GM12878 (cell line): ENCODE measurements around the gene ADA. TPM values are rescaled to one million over a fixed set of nuclear protein-coding genes. Genes with fewer than 3 reads are reported as not detected.

Experiments used
- ATAC-seq: fragments of 200-7000 bp; cut with Tn5 transposase; 3 replicates; pipeline ENCODE4 v1.9.1; 2020; ENCODE audit warnings: mild to moderate bottlenecking, moderate library complexity
- BruUV-seq: library from RNA; stranded (reverse); fragments of 400-500 nt; replicated peaks from 2 replicates; lab custom pipeline; 2021; lab: Mats Ljungman, UMichigan
- CTCF ChIA-PET: fragments of 300-600 bp; sonication (Branson Sonifier 250); formaldehyde crosslinking; extraction: SDS; loops from one replicate; lab custom pipeline; 2021; ENCODE audit warnings: inconsistent platforms; lab: Yijun Ruan, JAX
- POLR2A ChIA-PET: fragments of 350-600 bp; formaldehyde crosslinking; extraction: SDS; loops from one replicate; lab custom pipeline; 2021; ENCODE audit warnings: inconsistent platforms; lab: Charles Lee
- RAD21 ChIA-PET: fragments of 300-600 bp; sonication (Branson Sonifier 250); formaldehyde crosslinking; loops from one replicate; lab custom pipeline; 2023; ENCODE audit warnings: antibody characterized with exemption; ENCODE audit not compliant: unreplicated experiment; lab: Charles Lee
- SMC1A ChIA-PET: fragments of 300-600 bp; sonication (Branson Sonifier 250); formaldehyde crosslinking; loops from one replicate; lab custom pipeline; 2023; ENCODE audit not compliant: unreplicated experiment, uncharacterized antibody; lab: Charles Lee
- DNase-seq: peaks from one replicate; pipeline ENCODE4 v3.0.0-alpha.2; 2011; ENCODE audit warnings: low read depth, low spot score
- FAIRE-seq: peaks from 3 replicates; lab custom pipeline; 2011; peaks lifted over from hg19 to GRCh38; lab: Jason Lieb, UNC
- H2AFZ ChIP-seq: 2 replicates; pipeline ENCODE4 v1.6.0; 2011; ENCODE audit warnings: low read depth, low read length, control low read depth; ENCODE audit not compliant: control insufficient read depth
- H3K27ac ChIP-seq: 2 replicates; pipeline ENCODE4 v1.5.1; 2011; ENCODE audit warnings: control low read depth; ENCODE audit not compliant: control insufficient read depth, insufficient read depth
- H3K27me3 ChIP-seq, 2 experiments: replicated peaks in 1 of 2; 2 replicates each; pipeline versions ENCODE4 v1.6.0 to v1.6.1; 2011; ENCODE audit warnings: low read length in 1 of 2; ENCODE audit not compliant: control insufficient read depth in 2 of 2, insufficient read depth in 2 of 2
- H3K36me3 ChIP-seq, 2 experiments: 2 replicates each; pipeline ENCODE4 v1.5.1; 2011; ENCODE audit warnings: low read length in 1 of 2; ENCODE audit not compliant: control insufficient read depth in 2 of 2, insufficient read depth in 2 of 2
- H3K4me1 ChIP-seq: 2 replicates; pipeline ENCODE4 v1.6.1; 2011; ENCODE audit warnings: mild to moderate bottlenecking, low read length, moderate library complexity, mixed read lengths; ENCODE audit not compliant: control insufficient read depth, insufficient read depth
- H3K4me2 ChIP-seq: 2 replicates; pipeline ENCODE4 v1.6.0; 2011; ENCODE audit warnings: control low read depth; ENCODE audit not compliant: control insufficient read depth, insufficient read depth
- H3K4me3 ChIP-seq: fragments of 200-600 bp; sonication (generic); 2 replicates; pipeline ENCODE4 v1.5.1; 2016
- H3K79me2 ChIP-seq: 2 replicates; pipeline ENCODE4 v1.6.0; 2011; ENCODE audit warnings: low read length; ENCODE audit not compliant: control insufficient read depth, insufficient read depth
- H3K9ac ChIP-seq: 2 replicates; pipeline ENCODE4 v1.8.0; 2011; ENCODE audit warnings: low read length, control low read depth, mixed read lengths; ENCODE audit not compliant: control insufficient read depth, insufficient read depth
- H3K9me3 ChIP-seq: replicated peaks from 3 replicates; pipeline ENCODE4 v1.5.1; 2011; ENCODE audit warnings: mild to moderate bottlenecking, low read length; ENCODE audit not compliant: control insufficient read depth, insufficient read depth
- H4K20me1 ChIP-seq: 2 replicates; pipeline ENCODE4 v1.6.0; 2011; ENCODE audit not compliant: control insufficient read depth, insufficient read depth
- CHD1 ChIP-seq: IDR thresholded peaks from 2 replicates; pipeline ENCODE4 v1.6.1; 2012; ENCODE audit warnings: low read depth, low read length, improper control_type of control experiment
- CREB1 ChIP-seq: IDR thresholded peaks from 2 replicates; pipeline ENCODE4 v1.6.1; 2012; ENCODE audit warnings: low read depth, mild to moderate bottlenecking, inconsistent platforms
- JUND ChIP-seq: IDR thresholded peaks from 2 replicates; pipeline ENCODE4 v1.6.1; 2012; ENCODE audit warnings: low read depth, mild to moderate bottlenecking, low read length, improper control_type of control experiment, moderate library complexity
- YBX1 ChIP-seq: fragments of 450-650 bp; IDR thresholded peaks from 2 replicates; pipeline ENCODE4 v1.6.1; 2016; ENCODE audit warnings: antibody characterized with exemption
- WGBS: methylation state at CpG from one replicate; pipeline ENCODE4 v1.1.6; 2016; ENCODE audit warnings: low lambda C conversion rate; ENCODE audit not compliant: insufficient replicate concordance, insufficient coverage; ENCODE audit errors: missing lambda C conversion rate; 5-methylcytosine and 5-hydroxymethylcytosine counted together
- in situ Hi-C: fragments of 300-500 bp; cut with MboI; formaldehyde crosslinking; loops from 9 replicates; pipeline ENCODE4 v1.14.3; 2018; ENCODE audit warnings: mixed read lengths
- intact Hi-C: fragments of 100-400 bp; cut with micrococcal nuclease; formaldehyde crosslinking; loops from one replicate; pipeline ENCODE4 v1.14.2; 2022; ENCODE audit not compliant: unreplicated experiment
- polyA plus RNA-seq, 11 experiments: library from polyadenylated mRNA; depleted of rRNA in 4 of 11; unstranded in 6 of 11; stranded (reverse) in 5 of 11; fragments of >200 nt; fragmentation: Nextera tagmentation in 4 of 11; fragmentation: Illumina TruSeq in 1 of 11; extraction: Ambion mirVana in 4 of 11; extraction: Trizol in 1 of 11; gene quantifications; 1 replicate in 1 of 11; 2 replicates in 10 of 11; pipeline versions ENCODE4 v1.2.1 to v1.2.3, GENCODE V29; 2011 to 2016; ENCODE audit warnings: inconsistent platforms in 2 of 11, missing spikeins in 2 of 11, low read depth in 1 of 11
- total RNA-seq, 4 experiments: library from RNA; depleted of rRNA in 3 of 4; stranded (reverse); fragments of >200 nt in 3 of 4; fragmentation: Illumina TruSeq in 1 of 4; extraction: Trizol in 1 of 4; gene quantifications; 2 replicates each; pipeline versions ENCODE4 v1.2.1 to v1.2.3, GENCODE V29; 2013 to 2021
- TF ChIP-seq, protein P1 (sequence below): fragments of 450-650 bp; IDR thresholded peaks from 2 replicates; pipeline ENCODE4 v1.6.1; 2017; ENCODE audit warnings: mild to moderate bottlenecking, moderate library complexity

Gene ADA
- total and polyA plus RNA-seq, 10 of the 15 experiments (the other 5 are each of a cell fraction or from before 2014, with no cell fraction given) = 40.9 to 217 (median 90.8) TPM

GRCh38 chr20:44613575-44613974 is 37.9 kb downstream of the ADA start:
- peaks cover 30% of the 10 kb centered on the region for H3K4me1 ChIP-seq
- ChIA-PET SMC1A (no interaction called here), CTCF (interaction anchor here (1.8 kb wide), 1 partner anchor 70 kb away, joined by 8 read pairs; no protein-coding TSS in a partner anchor), RAD21 (interaction anchor here (1.0 kb wide), 1 partner anchor 37 kb away, joined by 4 read pairs; no protein-coding TSS in a partner anchor), POLR2A (no interaction called here)
- intact Hi-C loops (loop anchor here (5.0 kb wide), 1 partner anchor 136 kb away; the partner anchor contains the start of gene TTPAL), in situ Hi-C loops (no loop called here)
- no peak for FAIRE-seq
- H3K9me3 ChIP-seq = no peaks in the 10 kb centered on the region
- no peak overlapping the region for H3K9ac ChIP-seq
- no peak for ATAC-seq
- no peak overlapping the region for H3K27ac ChIP-seq
- no peaks in the 10 kb centered on the region; the same call in 1 of the 2 replicates for H3K79me2 ChIP-seq
- TF ChIP-seq, protein P1, sequence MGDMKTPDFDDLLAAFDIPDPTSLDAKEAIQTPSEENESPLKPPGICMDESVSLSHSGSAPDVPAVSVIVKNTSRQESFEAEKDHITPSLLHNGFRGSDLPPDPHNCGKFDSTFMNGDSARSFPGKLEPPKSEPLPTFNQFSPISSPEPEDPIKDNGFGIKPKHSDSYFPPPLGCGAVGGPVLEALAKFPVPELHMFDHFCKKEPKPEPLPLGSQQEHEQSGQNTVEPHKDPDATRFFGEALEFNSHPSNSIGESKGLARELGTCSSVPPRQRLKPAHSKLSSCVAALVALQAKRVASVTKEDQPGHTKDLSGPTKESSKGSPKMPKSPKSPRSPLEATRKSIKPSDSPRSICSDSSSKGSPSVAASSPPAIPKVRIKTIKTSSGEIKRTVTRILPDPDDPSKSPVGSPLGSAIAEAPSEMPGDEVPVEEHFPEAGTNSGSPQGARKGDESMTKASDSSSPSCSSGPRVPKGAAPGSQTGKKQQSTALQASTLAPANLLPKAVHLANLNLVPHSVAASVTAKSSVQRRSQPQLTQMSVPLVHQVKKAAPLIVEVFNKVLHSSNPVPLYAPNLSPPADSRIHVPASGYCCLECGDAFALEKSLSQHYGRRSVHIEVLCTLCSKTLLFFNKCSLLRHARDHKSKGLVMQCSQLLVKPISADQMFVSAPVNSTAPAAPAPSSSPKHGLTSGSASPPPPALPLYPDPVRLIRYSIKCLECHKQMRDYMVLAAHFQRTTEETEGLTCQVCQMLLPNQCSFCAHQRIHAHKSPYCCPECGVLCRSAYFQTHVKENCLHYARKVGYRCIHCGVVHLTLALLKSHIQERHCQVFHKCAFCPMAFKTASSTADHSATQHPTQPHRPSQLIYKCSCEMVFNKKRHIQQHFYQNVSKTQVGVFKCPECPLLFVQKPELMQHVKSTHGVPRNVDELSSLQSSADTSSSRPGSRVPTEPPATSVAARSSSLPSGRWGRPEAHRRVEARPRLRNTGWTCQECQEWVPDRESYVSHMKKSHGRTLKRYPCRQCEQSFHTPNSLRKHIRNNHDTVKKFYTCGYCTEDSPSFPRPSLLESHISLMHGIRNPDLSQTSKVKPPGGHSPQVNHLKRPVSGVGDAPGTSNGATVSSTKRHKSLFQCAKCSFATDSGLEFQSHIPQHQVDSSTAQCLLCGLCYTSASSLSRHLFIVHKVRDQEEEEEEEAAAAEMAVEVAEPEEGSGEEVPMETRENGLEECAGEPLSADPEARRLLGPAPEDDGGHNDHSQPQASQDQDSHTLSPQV = no peak
- TF ChIP-seq CREB1 = no peak
- TF ChIP-seq YBX1 = no peak
- no peak for TF ChIP-seq CHD1
- no peak for TF ChIP-seq JUND
- TF ChIP-seq, all 136 proteins: peak for 0
- no peak overlapping the region for H3K4me2 ChIP-seq
- H4K20me1 ChIP-seq = no peaks in the 10 kb centered on the region
- no peak overlapping the region for H3K4me3 ChIP-seq
- H3K27me3 ChIP-seq = no peaks in the 10 kb centered on the region
- DNase-seq = no peak
- no peak overlapping the region for H2AFZ ChIP-seq
- 97% methylated on average over 5 of the region's 5 CpGs for WGBS
- peaks cover 14 to 27% of the 10 kb centered on the region in 2 experiments for H3K36me3 ChIP-seq
- no TSS peak for BruUV-seq
